HG03457 (cell line): ENCODE results near the gene S1PR3.

Experiments
- ATAC-seq: cut with Tn5 transposase; IDR thresholded peaks from one replicate; pipeline ENCODE4 v1.9.1; 2021; ENCODE audit warnings: moderate number of reproducible peaks; ENCODE audit not compliant: unreplicated experiment

S1PR3 gene

GRCh38 chr9:88968799-88969198 is 22.5 kb upstream of the S1PR3 start:
- ATAC-seq = no peak

- no peak for ATAC-seq
Observed at GRCh38 chr9:88969646-88970373, 21.5 kb upstream of the S1PR3 start.

- no peak for ATAC-seq
Observed at GRCh38 chr9:88971131-88971960, 19.9 kb upstream of the S1PR3 start.

DNA sequence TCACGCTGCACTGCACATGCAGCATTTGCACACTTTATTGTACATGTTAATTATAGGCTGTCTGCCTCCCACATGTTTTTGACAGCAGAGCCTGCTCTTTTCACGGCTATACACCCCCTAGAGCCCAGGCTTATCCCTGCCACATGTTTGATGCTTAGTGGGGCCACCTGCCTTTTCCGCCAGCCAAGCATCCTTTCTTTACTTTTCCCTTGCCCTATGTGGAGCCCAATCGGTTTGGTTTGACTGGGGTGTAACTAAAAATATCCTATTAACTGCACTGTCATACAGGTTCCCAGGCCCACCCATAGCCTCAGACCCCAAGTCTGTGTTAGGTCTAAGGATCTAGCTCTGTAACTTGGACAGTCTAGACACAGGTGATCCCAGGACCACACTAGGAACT is 18.9 kb upstream of the S1PR3 start:
- ATAC-seq = no peak

DNA sequence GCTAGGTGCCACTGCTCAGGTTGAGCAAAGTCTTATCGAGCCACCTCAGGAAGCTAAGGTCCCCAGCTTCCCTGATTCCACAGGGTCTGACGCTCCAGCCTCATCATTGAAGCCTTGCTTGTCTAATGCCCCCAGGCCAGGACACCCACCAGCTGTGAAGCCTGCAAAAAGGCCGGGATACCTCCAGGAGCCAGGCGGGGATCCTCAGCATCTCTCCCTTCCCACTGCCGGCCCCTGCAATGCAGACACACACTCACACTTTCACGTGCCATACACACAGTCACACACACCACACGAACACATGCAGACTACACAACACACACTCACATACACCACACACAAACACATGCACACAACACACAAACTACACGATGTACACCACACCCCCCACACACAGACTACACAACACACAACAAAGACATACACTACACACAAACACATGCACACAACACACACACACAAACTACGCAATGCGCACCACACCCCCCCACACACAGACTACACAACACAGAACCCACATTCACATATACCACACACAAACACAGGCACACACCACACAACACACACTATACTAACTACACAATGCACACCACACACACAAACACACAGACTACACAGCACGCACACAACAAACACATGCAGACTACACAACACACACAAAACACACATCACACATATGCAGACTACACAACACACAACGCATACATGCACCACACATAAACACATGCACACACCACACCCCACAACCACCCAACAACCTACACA is 17.8 kb upstream of the S1PR3 start:
- no peak for ATAC-seq

DNA sequence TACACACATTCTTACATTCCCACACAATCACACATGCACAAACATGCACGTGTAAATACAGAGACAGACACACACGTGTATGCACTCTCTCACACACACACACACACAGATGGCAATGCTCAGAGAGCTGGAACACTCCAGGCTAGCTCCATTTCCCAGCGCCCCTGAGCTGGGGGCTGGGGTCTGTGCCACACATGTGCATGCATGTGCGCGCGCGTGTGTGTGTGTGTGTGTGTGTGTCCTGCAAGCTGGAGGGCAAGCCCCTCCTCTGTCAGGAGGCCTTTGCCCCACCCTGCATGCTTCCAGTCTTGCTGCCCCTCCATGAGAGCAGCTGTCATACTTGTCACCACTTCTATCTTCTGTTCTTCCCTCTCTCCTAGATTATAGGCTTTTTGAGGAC is 16.6 kb upstream of the S1PR3 start:
- ATAC-seq = no peak

DNA sequence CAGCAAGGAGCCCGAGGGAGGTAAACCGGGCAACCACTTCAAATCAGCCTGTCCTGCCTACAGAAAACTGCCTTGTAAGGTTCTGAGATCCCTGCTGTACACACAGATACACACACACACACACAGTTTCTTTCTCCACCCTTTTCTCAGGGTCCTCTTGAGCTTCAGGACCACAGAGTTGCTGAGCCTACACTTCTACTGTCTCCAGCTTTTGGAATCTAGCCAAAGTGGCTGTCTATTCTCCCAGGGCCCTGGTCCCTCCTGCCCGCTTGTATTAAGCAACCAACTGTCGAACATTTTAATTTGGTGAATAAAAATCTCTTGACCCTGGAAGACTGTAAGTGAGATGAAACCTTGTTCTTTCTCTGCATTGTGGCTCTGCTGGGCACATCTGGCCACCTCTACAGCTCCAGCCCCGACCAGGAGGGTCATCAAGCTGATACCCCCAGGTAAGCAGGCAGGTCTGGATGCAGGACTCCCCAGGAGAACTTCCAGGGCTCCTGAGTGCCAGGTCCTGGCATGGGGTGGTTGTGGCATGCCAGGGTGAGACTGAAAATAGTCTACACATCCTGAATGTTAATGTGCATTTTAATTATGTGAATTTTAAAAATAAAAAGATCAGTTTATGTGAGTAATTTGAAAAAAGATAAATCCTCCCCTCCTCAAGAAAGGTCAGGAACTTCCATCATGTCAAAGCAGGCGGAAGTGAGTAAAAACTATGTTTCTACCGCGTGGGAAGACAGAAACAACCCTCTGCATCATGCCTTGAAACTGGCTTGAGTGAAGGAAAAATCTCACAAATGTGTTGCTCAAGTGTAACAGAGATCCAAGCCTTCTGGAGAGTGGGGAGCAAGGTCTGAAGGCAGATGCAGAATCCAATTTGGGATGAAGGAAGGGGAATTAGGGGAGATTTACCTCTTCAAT is 15.0 kb upstream of the S1PR3 start:
- ATAC-seq = no peak

DNA sequence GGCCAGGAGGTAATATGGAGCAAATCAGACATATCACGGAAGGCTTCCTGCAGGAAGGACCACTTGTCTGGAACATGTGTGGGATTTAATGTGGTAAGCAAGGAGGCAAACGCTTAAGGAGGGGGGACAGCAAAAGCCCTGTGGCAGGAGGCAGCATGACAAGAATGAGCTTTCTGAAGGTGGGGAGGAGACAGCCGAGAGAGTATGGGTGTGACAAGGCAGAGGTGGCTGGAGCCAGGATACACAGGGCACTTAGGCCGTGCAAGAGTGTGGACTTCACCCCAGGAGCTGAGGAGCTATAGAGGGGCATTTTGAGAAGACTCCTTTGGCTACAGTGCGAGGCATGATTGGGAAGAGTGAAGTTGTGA is 14.4 kb upstream of the S1PR3 start:
- ATAC-seq = no peak

GRCh38 chr9:88978034-88978433 is 13.2 kb upstream of the S1PR3 start:
- ATAC-seq = no peak

GRCh38 chr9:88979021-88979420 is 12.2 kb upstream of the S1PR3 start:
- no peak for ATAC-seq

DNA sequence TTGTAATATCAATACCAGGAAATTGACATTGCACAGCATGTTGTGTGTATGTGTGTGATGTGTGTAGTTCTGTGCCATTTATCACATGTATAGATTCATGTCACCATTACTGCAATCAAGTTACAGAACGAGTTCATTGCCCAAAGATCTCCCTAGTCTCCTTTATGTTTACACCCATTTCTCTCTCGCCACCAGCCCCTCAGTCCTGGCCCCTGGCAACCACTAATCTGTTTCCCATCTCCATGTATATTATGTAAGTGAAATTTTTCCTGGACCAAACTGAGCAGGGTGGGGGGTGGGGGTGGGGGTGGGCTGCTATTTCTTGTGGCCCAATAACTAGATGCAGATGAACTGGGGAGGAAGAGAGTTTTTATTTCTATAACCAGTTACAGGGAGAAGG is 11.5 kb upstream of the S1PR3 start:
- ATAC-seq = no peak

GRCh38 chr9:88980740-88981203 is 10.5 kb upstream of the S1PR3 start:
- ATAC-seq = no peak

DNA sequence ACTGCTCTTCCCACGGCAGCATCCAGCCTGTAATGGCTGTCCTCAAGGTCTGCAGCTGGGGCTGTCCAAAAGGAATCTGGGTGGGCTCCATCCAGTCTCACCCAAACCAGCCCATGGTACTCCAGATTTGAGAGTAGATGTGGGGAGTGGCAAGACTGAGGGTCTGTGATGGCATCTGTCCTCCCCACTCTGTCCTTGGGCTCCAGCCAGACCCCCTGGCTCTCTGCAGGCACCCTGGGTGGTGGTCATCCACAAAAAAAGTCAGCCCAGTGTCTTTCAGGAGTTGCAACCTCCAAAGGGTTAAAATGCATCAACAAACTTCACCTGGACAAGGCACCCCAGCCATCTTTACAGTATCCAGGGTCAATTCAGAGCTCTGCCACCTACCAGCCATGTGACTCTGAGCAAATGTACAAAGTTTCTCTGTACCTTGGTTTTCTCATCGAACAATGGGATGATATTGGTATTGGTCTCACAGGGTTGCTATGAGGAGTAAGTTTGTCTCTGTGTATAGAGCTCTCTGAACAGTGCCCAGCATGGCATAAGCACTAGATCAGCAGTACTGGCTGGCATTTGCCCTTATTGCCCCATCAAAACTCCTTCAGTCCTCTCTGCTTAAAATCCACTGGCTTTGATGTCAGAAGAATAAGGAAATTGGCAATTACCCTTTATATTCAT is 7.3 kb upstream of the S1PR3 start:
- ATAC-seq = no peak

DNA sequence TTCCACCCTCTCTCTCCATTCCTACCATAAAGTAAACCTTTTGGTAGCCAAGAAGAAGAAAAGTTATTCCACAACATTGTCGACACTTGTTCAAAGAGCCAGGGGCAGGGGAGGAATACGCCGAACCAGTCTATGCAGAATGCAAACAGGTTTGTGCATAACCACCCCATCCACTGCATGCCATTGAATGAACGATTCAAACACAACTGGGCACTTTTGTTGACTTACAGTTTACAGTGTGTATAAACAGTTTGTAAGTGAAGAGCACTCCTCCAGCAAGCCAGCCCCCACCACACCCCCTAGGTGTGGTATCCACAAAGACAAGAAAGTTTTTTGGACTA is 6.8 kb upstream of the S1PR3 start:
- no peak for ATAC-seq

GRCh38 chr9:88985616-88986015 is 5.7 kb upstream of the S1PR3 start:
- ATAC-seq = no peak

DNA sequence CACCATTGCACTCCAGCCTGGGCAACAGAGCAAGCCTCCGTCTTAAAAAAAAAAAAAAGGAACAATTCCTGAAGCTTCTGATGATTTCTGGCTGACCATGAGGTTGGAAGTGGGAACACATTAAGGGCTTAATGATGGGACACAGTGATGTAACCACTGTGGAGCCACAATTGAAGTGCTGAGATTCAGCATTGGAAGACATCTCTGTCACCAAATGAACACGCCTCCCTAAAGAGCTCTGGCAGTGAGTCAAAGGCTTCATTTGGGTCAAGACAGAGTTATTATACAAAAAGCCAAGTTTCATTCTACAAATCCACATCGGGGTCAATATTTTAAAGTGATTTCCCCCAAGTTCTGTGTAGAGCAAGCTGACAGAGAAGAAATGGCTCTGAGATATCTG is 4.5 kb upstream of the S1PR3 start:
- no peak for ATAC-seq

GRCh38 chr9:88987661-88988060 is 3.6 kb upstream of the S1PR3 start:
- no peak for ATAC-seq

DNA sequence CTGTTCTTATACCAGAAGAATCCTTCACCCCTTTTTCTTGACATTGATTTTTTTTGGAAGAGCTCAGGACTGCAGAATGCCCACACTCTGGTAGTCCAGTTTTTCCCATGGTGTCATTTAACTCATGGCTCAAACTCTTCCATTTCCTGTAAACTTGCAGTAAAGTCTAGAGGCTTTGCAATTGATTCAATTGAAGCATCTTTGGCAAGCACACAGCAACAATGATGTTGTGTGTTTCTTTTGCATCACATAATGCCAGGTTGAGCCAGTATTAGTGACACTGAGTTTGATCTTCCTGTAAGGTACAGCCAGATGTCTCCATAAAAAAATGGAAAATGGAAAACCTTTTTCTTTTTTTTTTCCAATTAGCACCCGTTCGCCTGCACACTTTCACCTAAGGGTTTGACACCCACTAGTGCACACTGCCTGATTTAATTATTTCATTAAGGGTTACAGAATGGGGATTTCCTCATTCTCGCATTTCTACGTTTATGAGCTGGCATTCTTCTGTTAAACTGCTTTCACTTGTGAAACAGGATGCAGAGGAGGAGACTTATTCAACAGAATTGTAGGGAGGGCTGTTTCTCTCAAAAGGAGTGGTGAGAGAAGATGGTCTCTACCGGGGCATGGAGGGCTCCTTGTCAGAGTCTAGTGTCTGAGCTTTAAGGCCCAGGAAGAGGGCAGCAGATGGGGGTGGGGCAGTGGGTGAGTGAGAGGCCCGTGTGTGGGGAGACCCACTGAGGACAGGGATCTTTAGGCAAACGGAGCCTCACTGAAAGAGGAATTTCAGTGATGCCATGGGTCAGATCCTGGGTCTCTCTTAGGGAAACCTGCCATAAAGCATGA is 2.2 kb upstream of the S1PR3 start:
- ATAC-seq = no peak

GRCh38 chr9:88990041-88990728 is 1.1 kb upstream of the S1PR3 start:
- no peak for ATAC-seq
